ENCODE measurements around the gene DSE. TPM values are rescaled to one million over a fixed set of nuclear protein-coding genes. Genes with fewer than 3 reads are reported as not detected.

DSE gene
- total and polyA plus RNA-seq, 9 donors: 23.1 to 61.6 (median 40.6) TPM

DNA sequence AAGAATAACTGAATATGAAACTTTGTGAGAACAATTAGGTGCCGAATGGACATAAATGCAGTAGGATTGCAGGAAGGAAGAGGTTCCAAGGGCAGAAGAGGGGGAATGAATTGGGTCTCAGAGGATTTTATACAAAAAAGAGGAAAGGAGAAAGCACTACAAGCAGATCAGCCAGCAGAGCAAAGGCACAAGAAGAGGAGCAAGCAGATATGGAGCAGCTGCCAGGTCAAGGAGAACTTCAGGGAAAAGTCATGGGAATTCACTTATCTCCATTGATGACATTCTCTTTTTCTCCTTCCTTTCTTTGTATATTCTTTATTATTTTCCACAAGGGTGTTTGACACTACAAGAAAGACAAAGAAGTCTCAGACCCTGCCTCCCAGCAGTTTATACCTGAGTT lies 9.6 kb downstream of the DSE start:
- no peak for TF ChIP-seq EP300 (IDR thresholded peaks at IDR 0.05)
- TF ChIP-seq POLR2A (IDR thresholded peaks at IDR 0.05): no peak
- TF ChIP-seq, protein P1, sequence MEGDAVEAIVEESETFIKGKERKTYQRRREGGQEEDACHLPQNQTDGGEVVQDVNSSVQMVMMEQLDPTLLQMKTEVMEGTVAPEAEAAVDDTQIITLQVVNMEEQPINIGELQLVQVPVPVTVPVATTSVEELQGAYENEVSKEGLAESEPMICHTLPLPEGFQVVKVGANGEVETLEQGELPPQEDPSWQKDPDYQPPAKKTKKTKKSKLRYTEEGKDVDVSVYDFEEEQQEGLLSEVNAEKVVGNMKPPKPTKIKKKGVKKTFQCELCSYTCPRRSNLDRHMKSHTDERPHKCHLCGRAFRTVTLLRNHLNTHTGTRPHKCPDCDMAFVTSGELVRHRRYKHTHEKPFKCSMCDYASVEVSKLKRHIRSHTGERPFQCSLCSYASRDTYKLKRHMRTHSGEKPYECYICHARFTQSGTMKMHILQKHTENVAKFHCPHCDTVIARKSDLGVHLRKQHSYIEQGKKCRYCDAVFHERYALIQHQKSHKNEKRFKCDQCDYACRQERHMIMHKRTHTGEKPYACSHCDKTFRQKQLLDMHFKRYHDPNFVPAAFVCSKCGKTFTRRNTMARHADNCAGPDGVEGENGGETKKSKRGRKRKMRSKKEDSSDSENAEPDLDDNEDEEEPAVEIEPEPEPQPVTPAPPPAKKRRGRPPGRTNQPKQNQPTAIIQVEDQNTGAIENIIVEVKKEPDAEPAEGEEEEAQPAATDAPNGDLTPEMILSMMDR (IDR thresholded peaks at IDR 0.05): no peak
- no peak for DNase-seq
- Histone ChIP-seq H3K9me3 (no peaks in the 10 kb centered on the region), H3K27me3 (no peaks in the 10 kb centered on the region), H3K27ac (no peak overlapping the region), H3K36me3 (no peaks in the 10 kb centered on the region), H3K4me3 (no peak overlapping the region), H3K4me1 (ENCODE audit: insufficient read depth) (peaks cover 2% of the 10 kb centered on the region)
- intact Hi-C loops (cut with DNase I): loop anchor here in 1 of 4 donors (10.0 kb wide), 1 partner anchor 64 kb away; no protein-coding TSS in a partner anchor
- 17 to 38% (median 29%) methylated on average over 1 of the region's 1 CpG for WGBS, 3 donors

DNA sequence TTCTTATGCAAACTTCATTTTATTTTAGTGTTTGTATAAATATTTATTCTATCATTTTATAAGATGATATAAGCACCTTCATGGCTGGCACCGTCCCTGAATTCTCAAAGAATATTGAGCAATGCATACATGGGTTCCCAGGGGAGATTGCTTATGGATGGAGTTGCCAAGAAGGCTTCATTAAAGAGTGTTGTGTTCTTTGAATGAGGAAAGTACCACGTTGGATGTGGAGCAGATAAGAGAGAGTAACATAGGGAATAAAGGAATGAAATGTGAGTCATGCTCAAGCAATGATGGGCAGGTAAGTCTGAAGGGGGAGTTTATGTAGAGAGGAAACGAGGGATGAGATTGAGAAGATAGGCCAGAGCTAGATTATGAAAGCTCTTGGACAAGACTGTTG lies 10.3 kb downstream of the DSE start:
- intact Hi-C loops (cut with DNase I): loop anchor here in 1 of 4 donors (10.0 kb wide), 1 partner anchor 64 kb away; no protein-coding TSS in a partner anchor
- TF ChIP-seq EP300 (IDR thresholded peaks at IDR 0.05): no peak
- TF ChIP-seq, protein P1 (IDR thresholded peaks at IDR 0.05): no peak
- no peak for TF ChIP-seq POLR2A (IDR thresholded peaks at IDR 0.05)
- Histone ChIP-seq H3K4me1 (ENCODE audit: insufficient read depth) (peaks cover 3% of the 10 kb centered on the region), H3K27ac (no peak overlapping the region), H3K27me3 (no peaks in the 10 kb centered on the region), H3K4me3 (no peak overlapping the region), H3K9me3 (no peaks in the 10 kb centered on the region), H3K36me3 (no peaks in the 10 kb centered on the region)
- WGBS, 3 donors: 64 to 73% (median 65%) methylated on average over 3 of the region's 3 CpGs
- DNase-seq: no peak

- Histone ChIP-seq H3K4me3 (no peak overlapping the region), H3K27me3 (no peaks in the 10 kb centered on the region), H3K36me3 (no peaks in the 10 kb centered on the region), H3K27ac (no peak overlapping the region), H3K4me1 (ENCODE audit: insufficient read depth) (peaks cover 10% of the 10 kb centered on the region), H3K9me3 (no peaks in the 10 kb centered on the region)
- DNase-seq: no peak
- TF ChIP-seq POLR2A (IDR thresholded peaks at IDR 0.05) (no peak), EP300 (IDR thresholded peaks at IDR 0.05) (no peak)
- TF ChIP-seq, protein P1 (IDR thresholded peaks at IDR 0.05): no peak
- 95 to 100% (median 100%) methylated on average over 1 of the region's 1 CpG for WGBS, 3 donors
- intact Hi-C loops (cut with DNase I): loop anchor here in 1 of 4 donors (10.0 kb wide), 1 partner anchor 62 kb away; no protein-coding TSS in a partner anchor
Observed at GRCh38 chr6:116382587-116382986, 11.8 kb downstream of the DSE start.

DNA sequence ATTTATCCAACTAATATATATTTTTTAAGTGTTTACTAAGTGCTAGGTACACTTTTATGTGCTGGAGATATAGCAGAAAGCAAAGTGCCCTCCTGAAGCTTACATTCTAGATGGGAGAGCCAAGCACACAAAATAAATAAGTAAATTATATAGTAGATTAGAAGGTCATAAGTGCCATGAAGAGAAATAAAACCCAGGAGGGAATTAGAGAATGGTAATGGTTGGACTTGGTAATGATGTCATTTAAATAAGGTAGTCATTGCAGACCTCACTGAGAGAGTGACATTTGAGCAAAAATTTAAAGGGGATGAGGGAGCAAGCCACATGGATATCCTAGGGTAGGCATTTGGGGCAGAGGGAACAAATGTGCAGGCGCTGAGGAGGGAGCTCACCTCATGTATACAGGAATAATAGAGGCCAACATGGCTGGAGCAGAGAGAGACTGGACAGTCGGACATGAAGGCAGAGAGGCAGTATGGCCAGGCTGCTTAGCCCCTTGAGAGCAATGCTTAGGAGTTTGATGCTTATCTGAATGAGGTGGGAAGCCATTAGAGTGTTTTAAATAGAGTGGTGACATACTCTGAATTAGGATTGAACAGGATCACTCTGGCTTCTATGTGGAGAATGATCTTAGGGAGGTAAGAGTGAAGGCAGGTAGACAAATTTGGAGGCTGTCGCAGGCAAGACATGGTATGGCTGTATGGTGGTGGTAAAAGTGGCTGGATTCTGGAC lies 14.1 kb downstream of the DSE start:
- 94 to 98% (median 95%) methylated on average over 3 of the region's 3 CpGs for WGBS, 3 donors
- no peaks in the 10 kb centered on the region for H3K27me3 ChIP-seq
- H3K36me3 ChIP-seq: no peaks in the 10 kb centered on the region
- no peak overlapping the region for H3K4me3 ChIP-seq
- intact Hi-C loops (cut with DNase I): loop anchor here in 1 of 4 donors (10.0 kb wide), 1 partner anchor 60 kb away; no protein-coding TSS in a partner anchor
- DNase-seq: no peak
- H3K27ac ChIP-seq: no peak overlapping the region
- H3K4me1 ChIP-seq (ENCODE audit: insufficient read depth): peaks cover 13% of the 10 kb centered on the region
- no peaks in the 10 kb centered on the region for H3K9me3 ChIP-seq
- TF ChIP-seq, protein P1 (IDR thresholded peaks at IDR 0.05): no peak
- no peak for TF ChIP-seq POLR2A (IDR thresholded peaks at IDR 0.05)
- no peak for TF ChIP-seq EP300 (IDR thresholded peaks at IDR 0.05)
